Stimulated activated CD8-positive, alpha-beta memory T cell treated with anti-CD3 and anti-CD28 coated beads, Interleukin-7, amount 100 ng/mL, for 24 hours (primary cell): ENCODE measurements around the gene SMARCA5.

Experiments
- DNase-seq: peaks from one replicate; pipeline ENCODE4 v3.0.0-alpha.2; 2020; ENCODE audit warnings: low read depth

Gene SMARCA5

DNA sequence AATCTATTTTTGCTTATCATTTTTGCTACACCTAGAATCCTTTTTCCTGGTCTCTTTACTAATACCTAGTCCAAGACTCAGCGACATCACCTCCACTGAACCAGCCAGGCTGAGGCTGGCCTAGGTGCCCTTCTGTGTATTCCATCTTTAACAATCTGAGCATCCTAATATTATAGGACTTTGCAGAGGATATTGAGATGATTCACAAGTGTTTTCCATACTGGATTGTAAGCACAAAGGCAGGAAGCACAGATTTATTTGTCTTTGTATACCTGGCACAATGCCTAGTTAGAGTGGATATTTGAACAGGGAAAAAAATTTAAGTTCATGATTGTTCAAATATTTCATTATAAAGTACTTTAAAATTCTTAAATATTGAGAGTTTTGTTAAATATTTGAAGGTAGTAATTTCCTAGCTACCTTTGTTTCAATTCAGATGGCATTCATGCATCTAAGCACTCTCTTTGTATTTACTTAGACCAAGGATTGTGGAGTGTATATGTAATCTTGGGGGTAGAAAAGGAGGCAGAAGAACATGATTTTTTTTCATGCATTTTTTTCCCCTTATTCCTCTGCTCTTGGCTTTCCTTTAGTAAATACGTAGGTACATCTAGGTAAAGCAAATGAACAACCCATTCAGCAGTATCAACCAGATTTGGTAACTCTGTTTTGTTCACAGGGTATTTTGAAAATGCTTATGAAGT lies 18.4 kb downstream of the SMARCA5 start:
- no peak for DNase-seq

DNA sequence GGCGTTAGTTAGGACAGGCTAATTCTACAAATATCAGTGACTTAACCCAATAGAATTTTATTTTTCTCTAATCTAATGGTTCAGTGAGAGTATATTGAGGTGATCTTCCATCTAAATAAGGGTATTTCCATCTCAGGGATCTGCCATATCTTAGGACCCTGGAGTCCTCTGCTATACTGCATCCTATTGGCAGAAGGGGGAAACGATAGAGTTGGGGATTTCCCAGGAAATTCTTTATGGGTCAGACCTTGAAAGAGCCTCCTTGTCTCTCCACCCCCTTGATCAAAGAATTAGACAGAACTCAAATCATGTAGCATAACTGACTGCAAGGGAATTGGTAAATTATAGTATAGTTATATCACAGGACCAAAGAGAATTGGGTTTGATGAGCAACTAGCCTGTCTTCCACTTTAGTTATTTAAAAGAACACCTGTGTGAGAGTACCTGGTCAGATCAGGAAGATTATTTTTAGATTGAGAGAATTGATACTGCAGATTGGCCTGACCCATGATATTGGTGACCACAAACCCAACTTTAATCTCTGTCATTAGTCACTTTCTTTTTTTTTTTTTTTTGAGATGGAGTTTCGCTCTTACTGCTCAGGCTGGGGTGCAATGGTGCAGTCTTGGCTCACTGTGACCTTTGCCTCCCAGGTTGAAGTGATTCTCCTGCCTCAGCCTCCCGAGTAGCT lies 25.6 kb downstream of the SMARCA5 start:
- DNase-seq = no peak

DNA sequence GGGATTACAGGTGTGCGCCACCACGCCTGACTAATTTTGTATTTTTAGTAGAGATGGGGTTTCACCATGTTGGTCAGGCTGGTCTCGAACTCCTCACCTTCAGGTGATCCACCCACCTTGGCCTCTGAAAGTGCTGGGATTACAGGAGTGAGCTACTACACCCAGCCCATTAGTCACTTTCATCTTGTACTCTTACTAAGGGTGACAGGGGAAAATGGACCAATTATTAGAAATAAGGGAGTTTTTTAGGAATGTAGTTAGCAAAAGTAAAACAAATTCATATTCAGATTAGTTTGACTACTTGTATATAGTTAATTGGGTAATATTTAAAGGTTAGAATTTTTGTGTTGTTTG lies 26.1 kb downstream of the SMARCA5 start:
- no peak for DNase-seq

DNA sequence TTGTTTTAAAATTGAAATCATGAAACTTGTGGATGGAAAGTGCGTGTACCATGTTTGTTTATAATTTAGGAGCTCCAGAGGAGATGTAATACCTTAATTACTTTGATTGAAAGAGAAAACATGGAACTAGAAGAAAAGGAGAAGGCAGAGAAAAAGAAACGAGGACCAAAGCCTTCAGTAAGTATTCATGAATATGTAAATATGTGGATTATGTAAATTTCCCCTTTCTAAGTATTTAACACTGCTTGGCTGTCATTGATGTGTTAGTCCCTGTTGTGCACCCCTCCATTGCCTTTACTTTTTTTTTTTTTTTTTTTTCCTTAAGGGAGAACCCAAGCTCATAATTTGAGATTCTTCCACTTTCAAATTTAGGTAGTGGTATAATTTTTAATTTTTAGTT lies 36.4 kb downstream of the SMARCA5 start:
- no peak for DNase-seq

DNA sequence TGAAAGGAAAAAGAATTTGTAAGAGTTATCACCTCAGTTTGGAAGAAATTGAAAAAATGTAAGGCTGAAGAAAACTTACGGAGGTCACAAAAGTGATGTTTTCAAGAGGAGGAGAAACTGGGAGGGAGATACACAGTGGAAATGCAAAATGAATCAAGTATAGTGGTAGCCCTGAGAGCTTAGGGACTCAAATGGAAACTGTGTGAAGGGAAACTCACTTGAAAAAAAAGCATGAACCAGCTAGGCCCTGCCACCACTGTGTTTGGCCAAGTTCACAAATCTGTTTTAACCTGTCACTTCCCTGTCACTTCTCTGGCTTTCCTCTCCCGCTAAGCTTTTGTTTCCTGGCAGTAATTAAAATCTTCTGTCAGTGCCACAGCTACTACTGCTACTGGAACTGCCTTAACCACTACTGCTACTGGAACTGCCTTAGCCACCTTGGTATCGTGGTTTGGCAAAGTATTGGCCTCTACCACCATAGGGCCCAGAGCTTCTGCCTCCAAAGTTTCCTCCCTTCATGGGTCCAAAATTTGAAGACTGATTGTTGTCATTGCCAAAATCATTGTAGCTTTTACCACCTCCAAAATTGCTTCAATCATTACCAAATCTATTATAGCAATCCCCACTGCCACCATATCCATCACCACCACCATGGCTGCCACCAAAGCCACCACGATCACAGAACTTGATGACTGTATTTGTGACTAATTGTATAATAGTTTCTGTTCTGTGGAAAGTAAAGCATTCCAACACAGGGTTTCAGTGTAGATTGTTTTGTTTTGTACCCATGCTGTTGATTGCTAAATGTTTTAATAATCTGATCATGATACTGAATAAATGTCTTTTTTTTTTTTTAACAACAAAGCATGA lies 41.5 kb downstream of the SMARCA5 start:
- no peak for DNase-seq

DNA sequence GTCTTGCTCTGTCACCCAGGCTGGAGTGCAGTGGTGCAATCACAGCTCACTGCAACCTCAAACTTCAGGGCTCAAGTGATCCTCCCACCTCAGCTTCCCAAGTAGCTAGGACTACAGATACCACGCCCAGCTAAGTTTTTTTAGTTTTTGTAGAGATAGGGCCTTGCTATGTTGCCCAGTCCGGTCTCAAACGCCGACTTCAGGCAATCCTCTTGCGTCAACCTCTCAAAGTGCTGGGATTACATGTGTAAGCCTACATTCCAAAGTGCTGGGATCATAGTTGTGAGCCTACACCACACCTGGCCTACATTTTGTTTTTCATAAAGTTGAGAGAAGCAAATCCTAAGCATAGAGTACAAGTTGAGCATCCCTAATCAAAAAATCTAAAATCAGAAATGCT lies 42.2 kb downstream of the SMARCA5 start:
- no peak for DNase-seq

DNA sequence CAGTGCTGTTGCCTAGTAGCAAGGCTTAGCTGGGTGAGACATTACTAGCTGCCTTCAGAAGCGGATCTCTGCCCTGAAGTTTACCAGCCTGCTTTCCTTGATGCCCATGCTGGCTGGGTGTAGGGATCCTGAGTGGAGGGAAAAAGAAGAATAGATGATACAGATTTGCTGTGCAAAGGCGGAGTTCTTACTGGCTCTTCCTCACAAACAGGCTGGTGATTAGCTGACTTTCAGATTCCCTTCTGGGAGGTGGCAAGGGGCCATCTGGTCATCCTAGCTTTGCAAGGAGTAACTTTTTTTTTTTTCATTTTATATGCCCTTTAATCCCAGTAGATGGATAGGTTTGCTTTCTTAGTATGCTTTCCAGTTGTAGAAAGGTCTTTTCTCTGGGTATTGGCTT lies 44.8 kb downstream of the SMARCA5 start:
- no peak for DNase-seq

DNA sequence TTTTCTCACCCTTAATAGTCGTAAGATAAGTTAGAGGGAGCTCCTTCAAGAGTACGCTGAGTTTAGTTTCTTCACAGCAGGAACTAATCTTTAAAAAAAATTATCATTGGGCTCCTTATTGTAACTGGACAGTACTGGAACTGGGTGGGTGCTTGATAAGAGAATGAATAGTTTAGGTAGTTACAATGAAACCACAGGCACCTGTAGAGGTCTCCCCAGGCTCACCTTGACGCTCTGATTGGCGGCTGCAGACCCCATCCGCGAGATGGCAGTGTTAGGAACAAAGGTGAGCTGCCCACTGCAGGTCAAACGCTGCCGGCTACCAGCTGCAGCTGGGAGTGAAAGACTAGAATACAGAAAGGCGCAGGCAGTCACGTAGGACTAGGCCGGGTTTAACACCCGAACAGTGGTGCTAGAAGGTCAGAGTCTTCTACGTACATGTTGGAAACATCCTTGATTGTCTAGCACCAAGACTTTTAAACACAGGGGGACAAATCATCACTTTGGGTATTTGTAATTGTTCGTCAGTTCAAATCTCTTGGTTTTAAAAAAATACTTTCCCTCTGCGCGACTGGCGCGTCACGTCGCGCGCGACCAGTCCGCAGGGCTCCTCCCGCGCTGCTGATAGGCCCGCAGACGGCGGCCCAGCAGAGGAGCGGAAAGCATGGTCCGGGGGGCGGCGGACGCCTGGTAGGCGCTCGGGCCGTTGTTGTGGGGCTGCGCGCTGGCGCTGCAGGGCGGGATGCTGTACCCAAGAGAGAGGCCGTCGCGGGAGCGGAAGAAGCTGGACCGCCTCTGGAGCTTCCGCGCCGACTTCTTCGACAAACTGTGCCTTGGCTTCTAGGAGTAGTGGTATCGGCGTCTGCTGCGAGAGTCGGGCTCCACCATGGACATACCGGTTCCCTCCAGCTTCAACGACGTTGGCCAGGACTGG lies 45.6 kb downstream of the SMARCA5 start:
- DNase-seq = peak; percentile 20

DNA sequence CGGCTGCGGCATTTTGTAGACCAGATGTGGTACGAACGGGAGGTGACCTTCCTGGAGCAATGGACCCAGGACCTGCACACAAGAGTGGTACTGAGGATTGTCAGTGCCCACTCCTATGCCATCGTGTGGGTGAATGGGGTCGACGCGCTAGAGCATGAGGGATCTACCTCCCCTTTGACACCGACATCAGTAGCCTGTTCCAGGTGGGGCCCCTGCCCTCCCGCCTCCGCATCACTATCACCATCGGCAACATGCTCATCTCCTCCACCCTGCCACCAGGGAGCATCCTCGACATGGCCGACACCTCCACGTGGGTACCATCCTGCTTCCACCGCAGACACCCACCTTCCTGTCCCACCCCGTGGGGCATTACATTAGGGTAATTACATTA lies 46.2 kb downstream of the SMARCA5 start:
- no peak for DNase-seq

DNA sequence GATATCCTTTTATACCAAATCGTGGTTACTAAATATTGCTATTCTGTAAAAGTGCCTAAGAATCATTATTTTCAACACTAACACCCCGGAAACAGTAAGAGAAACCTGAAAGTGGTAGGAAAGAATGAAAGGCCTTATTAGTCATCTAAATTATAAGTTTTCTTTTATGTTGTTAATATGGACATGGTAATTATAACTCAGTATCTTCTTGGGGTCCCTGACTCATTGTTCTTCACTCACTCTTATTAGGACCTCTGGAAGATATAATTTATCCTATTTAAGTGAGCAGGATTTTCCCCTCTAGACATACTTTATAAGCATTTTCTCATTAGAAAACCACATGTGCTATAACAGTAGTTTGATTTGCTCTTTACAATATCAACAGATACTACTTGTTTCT lies 51.0 kb downstream of the SMARCA5 start:
- no peak for DNase-seq

DNA sequence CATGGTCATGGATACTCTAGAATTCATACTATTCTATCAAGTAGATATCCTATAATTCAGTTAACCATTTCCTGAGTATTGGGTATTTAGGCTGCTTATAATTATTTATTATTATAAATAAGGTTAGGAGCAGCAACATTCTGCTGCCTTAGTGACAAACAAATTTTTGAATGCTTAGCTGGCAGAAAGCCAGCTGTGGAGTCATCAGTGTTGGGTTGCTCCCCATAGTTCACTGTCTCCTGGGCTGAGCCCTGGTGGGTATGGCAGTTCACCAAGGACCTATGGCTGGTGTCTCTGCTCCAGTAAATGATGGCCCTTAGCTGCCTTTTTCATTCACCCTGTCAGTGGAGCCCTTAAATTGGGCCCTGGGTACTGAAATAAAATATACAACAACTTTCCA lies 61.8 kb downstream of the SMARCA5 start:
- DNase-seq = no peak

DNA sequence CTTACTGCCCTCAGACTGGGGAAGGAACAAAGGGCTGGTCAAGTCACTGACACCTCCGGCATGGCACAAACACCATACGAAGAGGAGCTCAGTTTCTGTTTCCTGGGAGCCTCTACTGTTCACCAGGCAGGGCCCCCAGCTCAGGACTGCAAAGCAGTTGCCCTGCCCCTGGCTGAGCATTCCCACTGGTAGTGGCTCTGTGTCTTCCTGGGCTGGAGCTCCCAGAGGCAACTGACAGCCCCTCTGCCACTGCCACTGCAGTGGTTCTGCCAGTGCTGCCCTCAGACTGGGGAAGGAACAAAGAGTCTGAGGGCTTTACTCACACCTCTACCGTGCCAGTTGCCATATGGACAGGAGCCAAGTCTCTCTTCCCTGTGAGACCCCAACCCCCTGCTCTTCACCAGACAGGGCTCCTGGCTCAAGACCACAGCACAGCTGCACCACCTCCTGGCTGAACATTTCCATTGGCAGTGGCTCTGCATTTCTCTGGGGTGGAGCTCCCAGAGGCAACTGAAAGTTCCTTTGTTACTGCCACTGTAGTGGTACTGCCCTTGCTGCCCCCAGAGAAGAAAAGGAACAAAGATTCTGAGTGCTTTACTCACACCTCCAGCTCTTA lies 67.9 kb downstream of the SMARCA5 start:
- DNase-seq = no peak

DNA sequence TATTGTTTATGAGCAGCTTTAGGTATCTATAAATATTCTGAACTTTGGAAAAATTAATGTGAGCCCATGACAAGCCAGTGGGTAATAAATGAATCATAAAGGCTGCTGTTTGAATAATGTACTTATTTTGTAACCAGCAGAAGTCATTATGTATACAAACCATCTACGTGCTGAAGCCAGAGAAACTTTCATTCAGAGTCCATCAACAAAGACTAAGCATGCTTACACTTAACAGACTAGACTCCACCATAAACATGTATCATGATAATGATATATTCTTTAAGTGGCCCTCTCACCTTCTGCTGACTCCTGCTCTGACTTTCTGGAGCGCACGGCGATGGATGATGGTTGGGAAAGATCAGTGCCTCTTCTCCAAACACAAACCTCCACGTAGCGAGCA lies 72.0 kb downstream of the SMARCA5 start:
- DNase-seq = no peak

DNA sequence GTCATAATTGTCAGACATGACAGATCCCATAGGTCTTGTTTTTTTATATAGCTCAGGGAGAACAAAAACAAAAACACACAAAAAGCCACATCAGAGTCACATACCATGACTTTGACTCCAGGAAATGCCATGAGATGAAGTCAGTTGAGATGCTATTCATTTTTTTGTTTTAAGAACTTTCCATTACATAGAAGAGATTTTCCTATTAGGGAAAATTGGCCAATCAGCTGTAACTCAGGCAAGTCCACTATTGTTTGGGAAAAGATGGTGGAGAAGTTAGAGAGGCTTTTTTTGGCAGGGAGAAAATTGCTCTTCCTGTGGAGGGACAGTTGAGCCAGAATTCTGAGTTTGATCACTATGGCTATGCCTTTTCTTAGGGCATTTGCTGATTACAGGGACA lies 72.6 kb downstream of the SMARCA5 start:
- no peak for DNase-seq

DNA sequence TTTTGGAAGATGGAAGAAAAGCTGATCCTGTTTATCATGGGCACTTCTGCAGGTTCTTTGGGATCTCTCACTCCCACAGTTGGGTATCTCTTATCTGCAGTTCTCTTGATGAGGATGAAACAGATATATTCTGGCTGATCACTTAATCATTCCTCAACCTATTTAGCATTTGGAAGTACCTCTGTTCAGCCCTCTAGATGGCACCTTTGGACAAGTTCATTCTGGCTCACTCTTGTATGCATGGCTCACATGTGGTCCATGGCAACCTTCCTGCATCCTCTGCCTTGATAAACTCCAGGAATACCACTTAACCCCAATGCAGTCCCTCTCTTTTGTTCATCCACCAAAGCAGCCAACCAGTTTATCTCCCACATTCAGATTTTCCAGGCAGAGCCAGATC lies 74.2 kb downstream of the SMARCA5 start:
- DNase-seq = no peak

DNA sequence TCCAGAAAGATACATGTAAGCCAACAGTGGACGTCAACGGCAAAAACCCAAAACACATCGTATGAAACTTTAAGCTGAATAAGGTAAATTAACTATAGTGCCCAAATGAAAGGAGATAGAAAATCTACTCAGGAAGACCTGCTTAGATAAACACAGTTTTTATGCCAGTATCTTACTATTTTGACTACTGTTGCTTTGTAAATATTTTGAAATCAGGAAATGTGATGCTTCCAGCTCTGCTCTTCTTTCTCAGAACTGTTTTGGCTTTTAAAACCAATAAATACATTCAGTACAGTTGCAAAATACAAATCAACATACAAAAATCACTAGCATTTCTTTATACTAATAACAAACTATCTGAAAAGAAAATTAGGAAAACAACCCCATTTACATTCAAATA lies 83.8 kb downstream of the SMARCA5 start:
- no peak for DNase-seq

DNA sequence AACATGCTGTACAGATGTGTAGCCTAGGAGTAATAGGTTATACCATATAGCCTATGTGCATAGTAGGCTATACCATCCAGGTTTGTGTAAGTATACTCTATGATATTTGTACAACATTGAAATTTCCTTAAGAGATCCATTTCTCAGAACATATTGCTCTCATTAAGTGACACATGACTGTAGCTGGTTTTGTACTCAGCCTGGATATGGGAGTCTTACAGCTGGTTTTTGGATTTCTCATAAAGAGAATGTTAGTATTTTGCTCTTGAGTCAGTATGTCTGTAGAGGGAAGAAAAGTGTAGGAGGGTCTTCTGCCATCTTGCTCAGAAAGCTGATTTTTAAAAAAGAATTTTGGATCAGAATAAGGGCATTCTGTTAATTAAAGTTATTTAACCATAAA lies 85.3 kb downstream of the SMARCA5 start:
- DNase-seq = no peak

DNA sequence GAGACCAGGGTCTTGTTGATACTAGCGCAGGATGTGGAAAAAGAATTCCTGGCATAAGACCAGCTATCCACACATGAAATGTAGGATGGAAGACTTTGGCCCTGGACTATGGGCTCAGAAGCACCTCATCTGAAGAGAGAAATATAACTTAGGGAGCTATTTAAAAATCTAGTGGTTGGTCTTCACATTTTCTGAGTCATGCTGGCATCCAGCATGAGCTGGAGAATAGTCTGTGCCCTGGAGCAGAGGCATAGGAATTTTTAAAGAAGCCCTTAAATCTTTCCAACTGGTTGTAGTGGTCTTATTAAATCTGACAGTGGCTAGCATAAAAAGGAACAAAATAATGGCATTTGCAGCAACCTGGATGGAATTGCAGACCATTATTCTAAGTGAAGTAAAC lies 86.3 kb downstream of the SMARCA5 start:
- no peak for DNase-seq

DNA sequence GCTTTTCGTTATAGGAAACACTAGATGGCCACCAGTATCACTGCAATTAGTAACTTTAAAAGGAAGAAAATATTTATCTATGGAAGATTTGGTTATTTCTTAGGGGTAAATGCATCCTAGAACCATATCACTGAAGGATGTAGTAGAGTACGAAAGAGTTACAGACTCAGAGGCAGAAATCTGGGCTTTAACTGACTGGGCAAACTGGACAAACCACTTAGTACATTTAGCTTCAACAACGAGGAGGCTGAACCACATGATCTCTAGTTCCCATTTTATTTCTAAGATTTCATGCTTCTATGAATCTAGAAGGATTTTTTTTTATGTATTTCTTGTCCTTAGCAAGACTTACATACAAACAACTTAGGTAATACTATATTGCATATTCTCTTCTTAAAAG lies 93.0 kb downstream of the SMARCA5 start:
- DNase-seq = no peak
